Midbrain (tissue), 1 donor: Measurements from ENCODE around the gene SH3RF3.

Source experiments
- DNase-seq: peaks from one replicate; lab custom pipeline; 2025; lab: John Stamatoyannopoulos, UW

Gene SH3RF3

DNA sequence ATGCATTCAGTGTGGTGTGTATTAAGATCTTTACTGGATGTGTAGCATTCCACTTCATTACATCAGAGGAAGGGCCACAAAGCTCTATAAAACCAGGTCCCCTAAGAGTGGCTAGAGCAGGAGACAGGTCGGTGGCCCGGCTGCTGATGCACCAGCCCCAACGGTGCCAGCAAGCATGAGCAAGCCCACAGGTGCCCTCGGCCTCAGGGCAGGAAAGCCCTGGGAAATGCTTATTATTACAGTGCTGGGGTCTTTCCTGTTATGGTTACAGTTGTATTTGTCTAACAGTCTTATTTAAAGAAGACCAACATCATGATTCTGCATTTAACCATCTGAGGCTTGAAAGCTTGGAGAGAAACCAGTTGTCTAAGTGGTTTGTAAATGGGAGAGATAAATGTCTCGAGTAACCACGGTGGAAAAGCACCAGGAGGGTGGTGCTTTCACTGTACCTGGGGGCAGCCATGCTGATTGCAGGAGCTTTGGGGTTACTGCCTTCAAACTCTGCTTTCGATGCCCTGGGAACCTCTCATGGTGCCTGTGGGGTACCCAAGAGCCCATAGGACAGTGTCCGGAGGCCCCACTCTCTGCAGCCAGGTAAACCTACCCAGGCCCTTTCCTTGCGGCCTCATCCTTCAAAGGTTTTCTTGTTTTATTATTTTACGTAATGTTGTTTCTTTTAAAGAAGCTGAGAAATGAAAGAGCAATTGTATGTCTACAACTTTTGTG is 133.1 kb downstream of the SH3RF3 start:
- no peak for DNase-seq

GRCh38 chr2:109264595-109265328 is 135.8 kb downstream of the SH3RF3 start:
- DNase-seq, result no peak

DNA sequence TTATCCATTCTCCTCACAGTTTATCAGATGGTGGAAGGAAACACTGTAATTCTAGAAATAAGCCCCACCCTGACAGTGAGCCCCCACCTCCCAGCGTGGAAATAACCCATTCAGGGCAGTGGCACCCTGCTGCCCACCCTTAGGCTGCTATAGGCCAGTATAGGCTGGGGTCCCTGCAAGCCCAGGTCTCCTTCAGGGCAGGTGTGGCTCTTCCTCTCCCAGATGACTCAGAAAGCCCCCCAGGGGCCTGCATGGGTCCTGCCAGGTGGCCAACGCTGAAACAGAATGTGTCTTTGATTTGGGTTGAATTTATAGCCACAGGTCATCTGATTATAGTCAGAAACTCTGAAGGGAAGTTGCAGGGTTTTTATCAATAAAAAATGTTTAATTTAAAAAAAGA is 136.4 kb downstream of the SH3RF3 start:
- no peak for DNase-seq

GRCh38 chr2:109265953-109266352 is 136.9 kb downstream of the SH3RF3 start:
- no peak for DNase-seq

- DNase-seq, result no peak
These were observed 137.5 kb downstream of the SH3RF3 start for GRCh38 chr2:109266496-109266895.

- no peak for DNase-seq
These were observed 138.2 kb downstream of the SH3RF3 start for GRCh38 chr2:109266998-109267854.

GRCh38 chr2:109268916-109269315 is 139.9 kb downstream of the SH3RF3 start:
- DNase-seq, result no peak

- DNase-seq, result no peak
These were observed 140.9 kb downstream of the SH3RF3 start for GRCh38 chr2:109269706-109270504.

DNA sequence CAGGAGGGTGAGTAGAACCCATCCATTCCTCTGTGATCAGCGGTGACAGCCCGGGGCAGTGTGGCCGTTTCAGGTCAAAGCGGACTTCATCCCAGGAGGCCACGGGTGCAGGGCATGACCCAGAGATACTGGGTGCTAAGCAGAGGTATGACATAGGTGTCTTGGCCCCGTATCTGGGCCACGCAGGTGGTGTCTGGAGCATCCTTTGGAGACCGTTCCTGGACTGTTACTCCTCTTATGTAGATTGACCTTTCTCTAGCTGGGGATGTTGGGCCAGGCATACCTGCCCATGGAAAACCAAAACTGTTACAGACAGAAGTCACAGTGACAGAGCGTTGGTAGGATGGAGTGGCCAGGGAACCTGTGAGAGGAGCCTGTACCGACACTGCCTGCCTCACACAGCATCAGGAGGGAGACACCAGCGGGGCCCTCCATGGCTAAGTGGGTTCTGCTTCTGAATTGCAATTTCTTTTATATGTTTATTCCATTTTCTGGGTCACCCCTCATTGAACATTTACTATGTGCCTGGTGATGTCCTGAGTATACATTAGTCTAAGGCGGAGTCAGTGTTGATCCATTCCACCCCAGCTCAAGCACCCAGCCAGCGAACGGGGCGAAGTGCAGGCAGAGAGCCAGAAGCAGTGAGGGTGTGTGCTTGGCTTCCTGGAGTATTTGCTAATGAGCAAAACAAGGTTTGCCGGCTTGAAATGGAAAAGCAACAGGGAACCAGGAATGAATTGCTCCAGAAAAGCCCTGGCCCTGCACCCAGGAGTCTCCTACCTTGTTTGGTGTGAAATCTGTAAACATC is 141.7 kb downstream of the SH3RF3 start:
- no peak for DNase-seq

GRCh38 chr2:109271920-109272319 is 142.9 kb downstream of the SH3RF3 start:
- DNase-seq, result no peak

DNA sequence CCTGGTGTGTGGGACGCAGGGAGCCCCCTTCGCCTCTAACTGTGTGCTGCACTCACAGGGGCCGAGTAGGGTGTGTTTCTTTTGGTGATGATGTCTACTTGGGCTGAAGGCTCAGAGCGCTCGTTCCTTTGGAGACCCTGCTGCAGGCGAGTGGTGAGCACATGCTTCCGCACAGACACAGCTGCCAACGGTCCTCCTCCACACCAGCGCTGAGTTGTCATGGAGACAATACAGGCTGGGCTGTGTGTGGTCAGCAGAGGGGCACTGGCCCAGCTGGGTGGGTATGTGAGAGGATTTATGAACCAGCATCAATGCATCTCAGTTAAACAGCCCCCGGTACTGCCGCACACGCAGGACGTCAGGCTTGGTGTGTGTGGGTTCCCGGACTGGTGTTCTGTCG is 143.5 kb downstream of the SH3RF3 start:
- no peak for DNase-seq

- no peak for DNase-seq
These were observed 146.4 kb downstream of the SH3RF3 start for GRCh38 chr2:109275120-109276012.

- no peak for DNase-seq
These were observed 148.4 kb downstream of the SH3RF3 start for GRCh38 chr2:109277406-109277805.

- DNase-seq, result no peak
These were observed 150.3 kb downstream of the SH3RF3 start for GRCh38 chr2:109279243-109279860.

- no peak for DNase-seq
These were observed 151.8 kb downstream of the SH3RF3 start for GRCh38 chr2:109280804-109281203.

DNA sequence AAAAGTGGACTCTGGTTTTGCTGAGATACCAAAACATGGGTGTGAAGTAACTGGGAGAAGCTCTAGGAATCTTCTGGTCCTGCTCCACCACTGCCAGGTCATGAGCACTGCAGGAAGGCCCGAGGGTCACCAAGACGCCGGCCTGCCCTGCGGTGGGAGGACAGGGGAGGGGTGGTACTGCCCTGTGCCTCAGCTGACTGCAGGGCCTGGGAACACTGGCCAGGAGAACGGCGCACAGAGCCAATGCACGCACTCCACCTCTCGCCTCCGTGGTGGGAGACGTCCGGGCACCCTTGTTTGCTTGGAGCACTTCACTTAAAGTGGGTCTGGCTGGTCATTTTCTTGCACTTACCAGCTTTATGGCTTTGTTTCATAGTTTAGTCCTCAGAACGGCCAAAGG is 153.4 kb downstream of the SH3RF3 start:
- DNase-seq, result no peak

GRCh38 chr2:109282865-109283264 is 153.9 kb downstream of the SH3RF3 start:
- no peak for DNase-seq

GRCh38 chr2:109284826-109285225 is 155.8 kb downstream of the SH3RF3 start:
- DNase-seq, result no peak

- no peak for DNase-seq
These were observed 156.2 kb downstream of the SH3RF3 start for GRCh38 chr2:109285244-109285651.
